D721Med (cell line): Measurements from ENCODE around the gene DCDC2.

Experiments
- DNase-seq: peaks from one replicate; pipeline ENCODE4 v3.0.0; 2011; ENCODE audit warnings: low spot score; ENCODE audit not compliant: insufficient read length
- FAIRE-seq: peaks from 2 replicates; lab custom pipeline; 2011; peaks lifted over from hg19 to GRCh38; lab: Jason Lieb, UNC
- CTCF ChIP-seq: IDR thresholded peaks from 2 replicates; pipeline ENCODE4 v1.5.1; 2012; ENCODE audit warnings: mild to moderate bottlenecking, control low read depth; ENCODE audit not compliant: insufficient read depth; ENCODE audit errors: missing control alignments

Gene DCDC2

DNA sequence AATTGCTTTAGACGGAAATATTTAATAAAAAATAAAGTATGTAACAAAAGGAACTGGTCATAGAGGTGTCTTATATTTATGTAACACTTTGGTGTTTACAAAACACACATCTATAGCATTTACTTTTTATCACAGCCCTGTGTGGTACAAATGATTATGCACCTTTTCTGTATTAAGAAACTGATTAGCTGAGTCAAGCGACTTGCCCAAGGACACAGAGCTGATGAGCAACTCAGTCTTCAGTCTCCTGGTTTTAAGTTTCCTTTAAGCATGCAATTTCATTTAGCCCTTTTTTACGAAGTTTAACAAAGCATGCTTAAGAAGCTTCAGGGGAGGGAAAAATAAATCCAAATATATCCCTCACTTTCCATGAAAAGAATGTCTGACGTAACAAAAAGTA, 2.5 kb downstream of the DCDC2 start:
- FAIRE-seq (no peak), DNase-seq (no peak)
- no peak for TF ChIP-seq CTCF

DNA sequence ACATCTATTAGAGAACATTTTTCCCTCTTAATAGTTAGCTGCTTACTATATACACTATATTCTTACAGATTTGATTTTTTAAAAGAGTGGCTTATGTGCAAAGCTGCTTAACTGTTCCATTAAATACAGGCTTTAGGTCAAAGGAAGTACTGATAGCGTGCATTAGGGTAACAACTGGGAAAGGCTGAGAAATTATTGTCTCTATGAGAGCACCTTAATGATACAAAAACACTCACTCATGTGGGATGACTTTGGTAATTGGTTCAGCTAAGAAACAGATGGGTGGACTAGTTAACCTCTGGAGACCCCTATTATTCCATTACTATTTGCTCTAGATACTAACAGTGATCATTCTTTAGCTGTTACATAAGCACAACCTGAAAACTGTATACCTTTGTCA, 4.0 kb downstream of the DCDC2 start:
- DNase-seq (no peak), FAIRE-seq (no peak)
- TF ChIP-seq CTCF: no peak

GRCh38 chr6:24352434-24352833, 5.4 kb downstream of the DCDC2 start:
- FAIRE-seq: no peak
- no peak for DNase-seq
- no peak for TF ChIP-seq CTCF

DNA sequence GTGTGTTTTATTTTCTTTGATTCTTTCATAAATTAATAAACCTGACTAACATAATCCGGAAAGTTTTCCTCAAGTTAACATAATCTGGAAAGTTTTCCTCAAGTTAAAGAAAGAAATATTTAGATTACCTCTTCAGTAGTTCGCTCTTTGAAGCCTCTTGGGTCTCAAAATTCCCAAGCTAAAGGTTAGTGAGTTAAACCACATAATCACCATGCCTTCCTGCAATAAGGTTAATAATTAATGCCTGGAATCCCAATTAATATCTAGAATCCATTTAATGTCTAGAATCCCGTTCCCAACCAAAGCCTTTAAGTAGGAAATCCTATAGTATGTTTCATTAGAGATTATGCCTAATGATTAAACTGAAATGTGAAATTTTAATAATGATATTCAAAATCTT, 12.9 kb downstream of the DCDC2 start:
- no peak for TF ChIP-seq CTCF
- no peak for FAIRE-seq
- DNase-seq: no peak

DNA sequence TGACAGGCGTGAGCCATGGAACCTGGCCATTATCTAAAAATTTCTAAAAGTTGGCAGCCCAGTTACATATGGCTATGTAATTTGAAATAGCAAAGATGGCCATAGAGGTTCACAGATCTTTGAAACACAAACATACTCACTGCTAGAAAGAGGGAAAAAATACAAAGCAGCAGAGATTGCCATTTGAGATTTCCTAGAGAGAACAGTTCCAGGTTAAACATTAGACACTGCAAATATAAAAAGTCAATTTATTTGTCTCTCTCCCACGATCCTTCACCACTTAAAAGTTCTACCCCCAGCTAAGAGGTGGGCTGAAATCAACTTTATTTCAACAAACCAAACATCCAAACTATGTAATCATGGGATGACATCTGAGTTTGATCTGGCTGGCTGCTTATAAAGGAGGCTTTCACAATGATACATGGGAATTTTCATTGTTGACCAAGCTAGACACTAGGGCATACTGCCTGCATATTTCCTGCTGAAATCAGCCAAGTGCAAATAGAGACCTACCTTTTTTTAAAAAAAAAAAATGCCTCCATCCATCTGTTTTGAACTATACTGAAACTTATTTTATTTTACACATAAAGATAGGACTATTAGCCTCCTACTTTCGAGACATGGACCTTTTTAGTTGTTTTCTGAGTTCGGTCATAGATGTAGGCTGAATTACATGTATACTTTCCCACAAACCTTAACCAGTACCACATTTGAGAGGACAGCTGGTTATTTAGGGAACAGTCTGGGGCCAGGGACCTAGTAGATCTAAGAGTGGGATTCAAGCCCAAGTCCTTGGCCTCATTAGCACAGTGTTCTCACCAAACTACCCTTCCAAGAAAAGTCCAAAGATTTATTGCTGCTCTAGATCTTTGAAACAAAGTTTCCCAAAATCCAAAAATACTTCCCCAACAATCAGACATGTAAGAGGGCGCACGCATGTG, 16.6 kb downstream of the DCDC2 start:
- TF ChIP-seq CTCF: no peak
- no peak for FAIRE-seq
- DNase-seq: no peak

GRCh38 chr6:24339932-24340331, 17.9 kb downstream of the DCDC2 start:
- DNase-seq (no peak), FAIRE-seq (no peak)
- no peak for TF ChIP-seq CTCF

DNA sequence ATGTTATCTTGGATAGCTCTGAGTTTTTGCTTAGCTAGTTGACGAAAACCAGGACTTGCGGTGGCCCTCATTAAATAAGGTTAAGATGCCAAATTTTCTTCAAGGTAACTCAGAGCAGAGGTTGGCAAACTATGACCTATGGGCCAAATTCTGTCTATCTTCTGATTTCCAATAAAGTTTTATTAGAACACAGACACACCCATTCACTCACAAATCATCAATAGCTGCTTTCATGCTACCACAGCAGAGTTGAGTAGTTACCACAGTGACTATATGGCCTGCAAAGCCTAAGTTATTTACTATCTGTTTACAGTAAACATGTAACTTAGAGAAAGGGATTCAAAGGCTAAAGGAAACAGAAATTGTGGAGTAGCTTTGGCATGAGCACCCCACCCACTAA, 23.6 kb downstream of the DCDC2 start:
- no peak for DNase-seq
- FAIRE-seq: no peak
- no peak for TF ChIP-seq CTCF
